Upper lobe of right lung (tissue), 1 donor: ENCODE results near the gene GPR157. TPM values are rescaled to one million over a fixed set of nuclear protein-coding genes. Genes with fewer than 3 reads are reported as not detected.

ENCODE experiments used
- ATAC-seq: fragments of 200-7000 bp; cut with Tn5 transposase; one replicate; pipeline ENCODE4 v1.9.1; 2020; ENCODE audit warnings: mild to moderate bottlenecking, moderate library complexity
- DNase-seq: peaks from one replicate; pipeline ENCODE4 v3.0.0-alpha.2; 2020
- H3K27ac ChIP-seq: fragments of 200-600 bp; one replicate; pipeline ENCODE4 v1.8.0; 2022
- H3K27me3 ChIP-seq: fragments of 200-600 bp; one replicate; pipeline ENCODE4 v1.8.0; 2022; ENCODE audit warnings: mild to moderate bottlenecking
- H3K36me3 ChIP-seq: fragments of 200-600 bp; one replicate; pipeline ENCODE4 v1.8.0; 2022
- H3K4me1 ChIP-seq: fragments of 200-600 bp; one replicate; pipeline ENCODE4 v1.8.0; 2022
- H3K4me3 ChIP-seq: fragments of 200-600 bp; one replicate; pipeline ENCODE4 v1.8.0; 2022; ENCODE audit warnings: mild to moderate bottlenecking
- H3K9me3 ChIP-seq: fragments of 200-600 bp; one replicate; pipeline ENCODE4 v1.8.0; 2022
- CTCF ChIP-seq: fragments of 200-600 bp; IDR thresholded peaks from one replicate; pipeline ENCODE4 v1.8.0; 2022; ENCODE audit warnings: antibody characterized with exemption
- intact Hi-C: fragments of 100-400 bp; cut with DNase I; formaldehyde crosslinking; loops from one replicate; pipeline ENCODE4 v1.11.0; 2022
- total RNA-seq: library from RNA; stranded (reverse); fragmentation: NEBNext Ultra II Directional; extraction: Animal tissue kit (Norgen Biotek cat#: 25700); gene quantifications from one replicate; pipeline ENCODE4 v1.2.1, GENCODE V29; 2021
- donor health status: DM: no; HTN: yes; CAD: no; lungs with severe emphysema.

GPR157 gene
- total RNA-seq, 1 donor from 2014 or later = 19.0 TPM

- Histone ChIP-seq H3K27ac (no peak overlapping the region), H3K9me3 (no peaks in the 10 kb centered on the region), H3K36me3 (no peaks in the 10 kb centered on the region), H3K4me3 (no peak overlapping the region), H3K4me1 (peaks cover 12% of the 10 kb centered on the region), H3K27me3 (no peaks in the 10 kb centered on the region)
- intact Hi-C loops = no loop called here
- no peak for TF ChIP-seq CTCF
- ATAC-seq = peak; percentile 78
- DNase-seq = no peak
Measured at GRCh38 chr1:9119745-9120144, 9.2 kb downstream of the GPR157 start.

GRCh38 chr1:9118186-9118585 lies 10.7 kb downstream of the GPR157 start:
- no peak for ATAC-seq
- Histone ChIP-seq H3K27ac (no peak overlapping the region), H3K4me3 (no peak overlapping the region), H3K4me1 (peaks cover 12% of the 10 kb centered on the region), H3K36me3 (no peaks in the 10 kb centered on the region), H3K27me3 (no peaks in the 10 kb centered on the region), H3K9me3 (no peaks in the 10 kb centered on the region)
- TF ChIP-seq CTCF = no peak
- intact Hi-C loops = no loop called here
- DNase-seq = no peak

- no peak for TF ChIP-seq CTCF
- no peak for ATAC-seq
- intact Hi-C loops = no loop called here
Measured at GRCh38 chr1:9115351-9116205, 13.3 kb downstream of the GPR157 start.

GRCh38 chr1:9112961-9113880 lies 15.7 kb downstream of the GPR157 start:
- Histone ChIP-seq H3K27ac (no peak overlapping the region), H3K4me3 (no peak overlapping the region), H3K36me3 (peaks cover 3% of the 10 kb centered on the region), H3K27me3 (no peaks in the 10 kb centered on the region), H3K9me3 (no peaks in the 10 kb centered on the region), H3K4me1 (peaks cover 3% of the 10 kb centered on the region)
- ATAC-seq (no peak), DNase-seq (no peak)
- TF ChIP-seq CTCF = no peak
- intact Hi-C loops = no loop called here

More at GRCh38 chr1:9115351-9116205, 13.3 kb downstream of the GPR157 start:
- H3K36me3 ChIP-seq = no peaks in the 10 kb centered on the region
- H3K4me3 ChIP-seq = no peak overlapping the region
- H3K4me1 ChIP-seq = peaks cover 6% of the 10 kb centered on the region
- no peak overlapping the region for H3K27ac ChIP-seq
- no peaks in the 10 kb centered on the region for H3K27me3 ChIP-seq
- DNase-seq = no peak
- H3K9me3 ChIP-seq = no peaks in the 10 kb centered on the region

GRCh38 chr1:9111957-9112356 lies 16.9 kb downstream of the GPR157 start:
- no peak overlapping the region for H3K27ac ChIP-seq
- H3K4me3 ChIP-seq = no peak overlapping the region
- no peaks in the 10 kb centered on the region for H3K9me3 ChIP-seq
- H3K27me3 ChIP-seq = no peaks in the 10 kb centered on the region
- intact Hi-C loops = no loop called here
- H3K4me1 ChIP-seq = peaks cover 3% of the 10 kb centered on the region
- no peak for TF ChIP-seq CTCF
- ATAC-seq (no peak), DNase-seq (no peak)
- peaks cover 6% of the 10 kb centered on the region for H3K36me3 ChIP-seq
